Uterus (tissue), 4 donors: ENCODE measurements around the gene EPB41L3. TPM values are rescaled to one million over a fixed set of nuclear protein-coding genes. Genes with fewer than 3 reads are reported as not detected.

Experiments used
- DNase-seq, 2 donors: peaks; one replicate each; pipeline ENCODE4 v3.0.0-alpha.2; 2019 to 2020
- H3K27ac ChIP-seq, 2 donors: fragments of 200-600 bp; sonication (generic); 1 replicate in 1 of 2; 2 replicates in 1 of 2; pipeline ENCODE4 v1.5.1; 2016 to 2018
- H3K27me3 ChIP-seq, 2 donors: fragments of 200-600 bp; sonication (generic); one replicate each; pipeline ENCODE4 v1.5.1; 2018 to 2019; ENCODE audit warnings: control low read depth in 1 of 2
- H3K36me3 ChIP-seq, 2 donors: fragments of 200-600 bp; sonication (generic); one replicate each; pipeline ENCODE4 v1.5.1; 2019; ENCODE audit warnings: control low read depth in 1 of 2
- H3K4me1 ChIP-seq, 2 donors: fragments of 200-600 bp; sonication (generic); one replicate each; pipeline ENCODE4 v1.5.1; 2018 to 2019; ENCODE audit warnings: control low read depth in 1 of 2
- H3K4me3 ChIP-seq, 2 donors: fragments of 200-600 bp; sonication (generic); 1 replicate in 1 of 2; 2 replicates in 1 of 2; pipeline ENCODE4 v1.5.1; 2018 to 2019; ENCODE audit warnings: mild to moderate bottlenecking in 1 of 2
- H3K9me3 ChIP-seq, 2 donors: fragments of 200-600 bp; sonication (generic); one replicate each; pipeline ENCODE4 v1.5.1; 2019; ENCODE audit warnings: control low read depth in 1 of 2
- POLR2A ChIP-seq, 2 donors: fragments of 450-650 bp; IDR thresholded peaks; one replicate each; pipeline ENCODE4 v1.6.1; 2016; ENCODE audit warnings: antibody characterized with exemption in 2 of 2, mild to moderate bottlenecking in 1 of 2, moderate library complexity in 1 of 2
- intact Hi-C: fragments of 100-400 bp; cut with DNase I; formaldehyde crosslinking; loops from one replicate; pipeline ENCODE4 v1.15.1; 2023; ENCODE audit warnings: low total_unique reads
- total RNA-seq, 4 donors: library from RNA; depleted of rRNA in 3 of 4; stranded (reverse); fragments of >200 nt in 3 of 4; gene quantifications; one replicate each; pipeline versions ENCODE4 v1.1.0 to v1.2.4, GENCODE V29; 2014 to 2023
- TF ChIP-seq, protein P1 (sequence below), 4 experiments: fragments of 200-600 bp in 2 of 4; fragments of 450-650 bp in 2 of 4; sonication (generic) in 2 of 4; IDR thresholded peaks; one replicate each; pipeline ENCODE4 v1.5.1; 2016 to 2019; ENCODE audit warnings: antibody characterized with exemption in 4 of 4, mild to moderate bottlenecking in 2 of 4, moderate library complexity in 1 of 4
- donor health status: DM: yes; HTN: yes; CAD: no.

EPB41L3 gene
- total RNA-seq, 4 donors from 2014 or later, result 31.5 to 111 (median 57.1) TPM

DNA sequence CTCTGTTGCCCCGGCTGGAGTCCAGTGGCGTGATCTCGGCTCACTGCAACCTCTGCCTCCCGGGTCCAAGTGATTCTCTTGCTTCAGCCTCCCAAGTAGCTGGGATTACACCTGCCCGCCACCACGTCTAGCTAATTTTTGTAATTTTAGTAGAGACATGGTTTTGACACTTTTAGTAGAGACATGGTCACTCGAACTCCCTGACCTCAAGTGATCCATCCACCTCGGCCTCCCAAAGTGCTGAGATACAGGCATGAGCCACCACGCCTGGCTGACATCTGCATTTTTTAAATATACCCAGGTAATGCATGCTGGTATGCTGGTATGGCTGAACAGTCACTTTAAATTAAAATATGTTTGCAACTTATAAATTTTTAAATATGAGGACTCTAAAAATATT, 91.9 kb downstream of the EPB41L3 start:
- no peak for TF ChIP-seq POLR2A (IDR thresholded peaks at IDR 0.05)
- TF ChIP-seq, protein P1, sequence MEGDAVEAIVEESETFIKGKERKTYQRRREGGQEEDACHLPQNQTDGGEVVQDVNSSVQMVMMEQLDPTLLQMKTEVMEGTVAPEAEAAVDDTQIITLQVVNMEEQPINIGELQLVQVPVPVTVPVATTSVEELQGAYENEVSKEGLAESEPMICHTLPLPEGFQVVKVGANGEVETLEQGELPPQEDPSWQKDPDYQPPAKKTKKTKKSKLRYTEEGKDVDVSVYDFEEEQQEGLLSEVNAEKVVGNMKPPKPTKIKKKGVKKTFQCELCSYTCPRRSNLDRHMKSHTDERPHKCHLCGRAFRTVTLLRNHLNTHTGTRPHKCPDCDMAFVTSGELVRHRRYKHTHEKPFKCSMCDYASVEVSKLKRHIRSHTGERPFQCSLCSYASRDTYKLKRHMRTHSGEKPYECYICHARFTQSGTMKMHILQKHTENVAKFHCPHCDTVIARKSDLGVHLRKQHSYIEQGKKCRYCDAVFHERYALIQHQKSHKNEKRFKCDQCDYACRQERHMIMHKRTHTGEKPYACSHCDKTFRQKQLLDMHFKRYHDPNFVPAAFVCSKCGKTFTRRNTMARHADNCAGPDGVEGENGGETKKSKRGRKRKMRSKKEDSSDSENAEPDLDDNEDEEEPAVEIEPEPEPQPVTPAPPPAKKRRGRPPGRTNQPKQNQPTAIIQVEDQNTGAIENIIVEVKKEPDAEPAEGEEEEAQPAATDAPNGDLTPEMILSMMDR (IDR thresholded peaks at IDR 0.05), result no peak
- intact Hi-C loops, result no loop called here

DNA sequence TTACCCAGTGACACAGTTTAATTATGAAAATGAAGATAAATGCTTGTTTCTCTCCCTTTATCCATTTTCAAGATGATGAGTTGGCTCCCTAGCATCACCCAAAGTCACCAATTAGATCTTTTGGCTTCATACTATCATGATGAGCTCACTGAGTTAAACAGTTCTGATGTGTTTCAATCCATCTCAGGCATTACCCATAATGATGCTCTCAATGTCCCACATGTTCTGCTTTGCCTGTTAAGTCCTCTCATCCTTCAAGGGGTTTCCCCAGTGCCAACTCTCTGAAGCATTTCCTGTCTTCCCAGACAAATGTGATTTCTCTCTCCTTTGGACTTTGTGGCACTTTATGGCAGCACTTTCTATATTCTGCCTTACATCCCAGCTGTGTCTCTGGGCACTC, 92.6 kb downstream of the EPB41L3 start:
- Histone ChIP-seq H3K36me3 (no peaks in the 10 kb centered on the region), H3K4me1 (no peaks in the 10 kb centered on the region), H3K27me3 (no peaks in the 10 kb centered on the region), H3K9me3 (no peaks in the 10 kb centered on the region), H3K4me3 (no peak overlapping the region), H3K27ac (no peak overlapping the region)
- TF ChIP-seq POLR2A (IDR thresholded peaks at IDR 0.05), result no peak
- TF ChIP-seq, protein P1 (IDR thresholded peaks at IDR 0.05), result no peak
- intact Hi-C loops, result no loop called here
- no peak for DNase-seq

More for the DNA sequence above, 91.9 kb downstream of the EPB41L3 start:
- Histone ChIP-seq H3K4me1 (no peaks in the 10 kb centered on the region), H3K27ac (no peak overlapping the region), H3K36me3 (no peaks in the 10 kb centered on the region), H3K27me3 (no peaks in the 10 kb centered on the region), H3K4me3 (no peak overlapping the region), H3K9me3 (no peaks in the 10 kb centered on the region)
- no peak for DNase-seq

DNA sequence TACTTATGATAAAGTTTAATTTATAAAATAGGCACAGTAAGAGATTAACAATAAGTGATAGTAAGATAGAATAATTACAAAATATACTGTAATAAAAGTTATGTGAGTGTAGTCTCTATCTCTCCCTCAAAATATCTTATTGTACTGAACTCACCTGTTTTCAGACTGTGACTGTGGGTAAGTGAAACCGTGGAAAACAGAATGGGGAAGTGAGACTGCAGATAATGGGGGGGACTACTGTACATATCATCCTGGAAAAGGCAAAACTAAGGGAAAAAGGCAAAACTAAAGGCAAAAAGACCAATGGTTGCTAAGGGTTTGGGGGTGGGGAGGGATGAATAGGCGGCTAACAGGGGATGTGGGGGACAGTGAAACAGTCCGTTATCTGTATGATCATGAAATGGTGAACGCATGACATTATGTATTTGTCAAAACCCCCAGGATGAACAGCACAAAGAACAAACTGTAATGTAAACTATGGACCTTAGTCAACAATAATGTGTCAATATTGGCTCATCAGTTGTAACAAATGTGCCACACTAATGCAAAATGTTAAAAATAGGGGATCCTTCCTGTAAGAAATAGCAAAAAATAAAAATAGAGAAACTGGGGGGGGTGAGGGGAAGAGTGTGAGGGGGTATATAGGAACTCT, 93.8 kb downstream of the EPB41L3 start:
- Histone ChIP-seq H3K9me3 (no peaks in the 10 kb centered on the region), H3K4me1 (no peaks in the 10 kb centered on the region), H3K36me3 (no peaks in the 10 kb centered on the region), H3K27ac (no peak overlapping the region), H3K4me3 (no peak overlapping the region), H3K27me3 (no peaks in the 10 kb centered on the region)
- intact Hi-C loops, result no loop called here
- DNase-seq, result no peak
- no peak for TF ChIP-seq POLR2A (IDR thresholded peaks at IDR 0.05)
- TF ChIP-seq, protein P1 (IDR thresholded peaks at IDR 0.05), result no peak

DNA sequence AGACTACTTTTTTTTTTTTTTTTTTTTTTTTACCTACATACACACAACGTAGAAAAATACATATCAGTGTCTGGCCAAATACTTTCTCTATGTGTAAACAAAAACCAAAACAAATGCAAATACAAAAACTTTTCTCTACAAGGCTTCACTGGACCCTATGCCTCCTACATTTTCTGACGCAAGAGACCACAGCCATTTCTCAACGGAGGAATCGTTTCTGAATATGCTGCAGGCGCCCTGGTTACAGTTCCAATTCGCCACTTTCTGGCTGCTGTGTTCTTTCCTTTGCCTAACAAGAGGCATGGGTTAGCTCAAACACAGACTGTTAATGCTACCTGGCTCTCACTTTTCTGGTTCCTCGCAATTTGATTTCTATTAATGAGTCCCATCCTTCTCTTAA, 96.4 kb downstream of the EPB41L3 start:
- Histone ChIP-seq H3K4me1 (no peaks in the 10 kb centered on the region), H3K36me3 (no peaks in the 10 kb centered on the region), H3K4me3 (no peak overlapping the region), H3K27me3 (no peaks in the 10 kb centered on the region), H3K27ac (no peak overlapping the region), H3K9me3 (no peaks in the 10 kb centered on the region)
- intact Hi-C loops, result no loop called here
- DNase-seq, result no peak
- TF ChIP-seq POLR2A (IDR thresholded peaks at IDR 0.05), result no peak
- TF ChIP-seq, protein P1 (IDR thresholded peaks at IDR 0.05), result no peak

DNA sequence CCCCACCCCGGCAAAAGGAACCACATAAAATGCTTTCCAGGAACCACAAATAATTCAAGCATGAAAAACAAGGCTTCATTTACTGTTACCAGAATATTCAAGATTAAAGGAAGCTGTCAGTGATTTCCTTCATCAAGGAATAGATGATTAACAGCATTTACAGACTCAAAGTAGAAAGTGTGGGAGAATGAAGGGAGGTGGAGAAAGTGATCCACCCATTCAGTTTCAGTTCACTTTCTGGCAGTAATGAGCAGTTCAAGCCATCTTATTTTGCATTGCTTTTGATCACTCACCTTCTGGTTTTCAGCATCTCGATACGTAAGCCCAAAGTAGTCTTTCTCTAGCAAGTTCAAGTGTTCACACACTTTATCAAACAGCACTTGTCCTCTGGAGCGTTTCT, 99.0 kb downstream of the EPB41L3 start:
- Histone ChIP-seq H3K9me3 (no peaks in the 10 kb centered on the region), H3K4me3 (no peak overlapping the region), H3K4me1 (no peaks in the 10 kb centered on the region), H3K27me3 (no peaks in the 10 kb centered on the region), H3K36me3 (no peaks in the 10 kb centered on the region), H3K27ac (no peak overlapping the region)
- no peak for DNase-seq
- no peak for TF ChIP-seq POLR2A (IDR thresholded peaks at IDR 0.05)
- intact Hi-C loops, result no loop called here

DNA sequence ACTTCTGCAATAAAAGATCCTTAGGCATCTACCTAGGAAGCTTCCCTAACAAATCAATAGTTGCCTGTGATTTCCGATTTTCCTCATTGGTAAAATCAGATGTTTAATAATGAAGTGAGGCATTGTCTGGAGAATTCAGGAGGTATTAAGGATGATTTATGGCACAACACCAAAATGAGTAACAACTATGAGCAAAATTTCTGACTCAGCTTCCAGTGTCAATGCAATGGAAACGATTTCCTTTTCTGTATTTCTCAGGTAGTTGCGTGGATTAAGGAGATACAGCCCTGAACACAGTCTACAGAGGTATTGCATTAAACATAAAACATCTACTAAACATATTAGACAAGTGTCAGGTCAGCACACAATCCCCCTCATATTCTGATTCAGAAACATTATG, 99.5 kb downstream of the EPB41L3 start:
- H3K4me3 ChIP-seq, result no peak overlapping the region
- no peaks in the 10 kb centered on the region for H3K4me1 ChIP-seq
- no peaks in the 10 kb centered on the region for H3K9me3 ChIP-seq
- intact Hi-C loops, result no loop called here
- H3K27me3 ChIP-seq, result no peaks in the 10 kb centered on the region
- DNase-seq, result no peak
- H3K36me3 ChIP-seq, result no peaks in the 10 kb centered on the region
- TF ChIP-seq, protein P1 (IDR thresholded peaks at IDR 0.05), result no peak
- no peak for TF ChIP-seq POLR2A (IDR thresholded peaks at IDR 0.05)
- no peak overlapping the region for H3K27ac ChIP-seq
